Measurements from ENCODE around the gene CTAG1B. TPM values are rescaled to one million over a fixed set of nuclear protein-coding genes. Genes with fewer than 3 reads are reported as not detected.
A peak's percentile ranks its signal among the peaks of the same experiment; 100 is the strongest.
"Not testable (repeated sequence)": the region's sequence is repeated elsewhere in the genome, so short reads cannot be mapped to it uniquely, and the experiment has no call there.

The CTAG1B gene
- total RNA-seq, 1 experiment from 2014 or later, result not detected

DNA sequence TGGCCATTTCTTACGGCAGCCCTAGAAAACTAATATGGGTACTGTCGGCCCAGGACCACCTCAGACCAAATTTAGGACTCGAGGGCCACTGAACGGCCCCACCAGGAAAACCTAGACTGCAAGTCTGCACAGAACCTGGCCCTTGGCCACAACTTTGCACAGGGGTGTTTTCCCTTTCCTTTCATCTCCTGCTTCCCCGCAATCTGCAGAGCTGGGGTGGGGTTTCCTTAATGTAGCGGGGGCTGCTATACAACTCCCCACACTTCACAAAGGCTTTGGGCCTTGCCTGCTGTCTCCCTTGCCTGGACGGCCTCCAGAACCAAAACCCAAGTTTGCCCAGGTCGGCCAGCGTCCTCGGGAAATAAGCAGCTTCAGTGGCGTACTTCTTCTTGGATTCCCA is 11.9 kb upstream of the CTAG1B start:
- CTCF ChIA-PET; H3K4me3 Mint-ChIP-seq (ENCODE audit: unreplicated experiment); H3K27me3 Mint-ChIP-seq (ENCODE audit: insufficient read depth, unreplicated experiment); POLR2A ChIA-PET; H3K9me3 Mint-ChIP-seq (ENCODE audit: unreplicated experiment); intact Hi-C loops (cut with micrococcal nuclease); H3K36me3 Mint-ChIP-seq (ENCODE audit: insufficient read depth, unreplicated experiment); DNase-seq (ENCODE audit: unreplicated experiment); H3K27ac Mint-ChIP-seq (ENCODE audit: low read depth, unreplicated experiment); H3K4me1 Mint-ChIP-seq (ENCODE audit: insufficient read depth, unreplicated experiment); BruUV-seq (replicated peaks): not testable (repeated sequence)

- H3K36me3 Mint-ChIP-seq (ENCODE audit: insufficient read depth, unreplicated experiment); intact Hi-C loops (cut with micrococcal nuclease); H3K27ac Mint-ChIP-seq (ENCODE audit: low read depth, unreplicated experiment); H3K27me3 Mint-ChIP-seq (ENCODE audit: insufficient read depth, unreplicated experiment); DNase-seq (ENCODE audit: unreplicated experiment); CTCF ChIA-PET; H3K4me1 Mint-ChIP-seq (ENCODE audit: insufficient read depth, unreplicated experiment); POLR2A ChIA-PET; H3K4me3 Mint-ChIP-seq (ENCODE audit: unreplicated experiment); H3K9me3 Mint-ChIP-seq (ENCODE audit: unreplicated experiment); BruUV-seq (replicated peaks): not testable (repeated sequence)
Observed at GRCh38 chrX:154628960-154629359, 9.9 kb upstream of the CTAG1B start.

DNA sequence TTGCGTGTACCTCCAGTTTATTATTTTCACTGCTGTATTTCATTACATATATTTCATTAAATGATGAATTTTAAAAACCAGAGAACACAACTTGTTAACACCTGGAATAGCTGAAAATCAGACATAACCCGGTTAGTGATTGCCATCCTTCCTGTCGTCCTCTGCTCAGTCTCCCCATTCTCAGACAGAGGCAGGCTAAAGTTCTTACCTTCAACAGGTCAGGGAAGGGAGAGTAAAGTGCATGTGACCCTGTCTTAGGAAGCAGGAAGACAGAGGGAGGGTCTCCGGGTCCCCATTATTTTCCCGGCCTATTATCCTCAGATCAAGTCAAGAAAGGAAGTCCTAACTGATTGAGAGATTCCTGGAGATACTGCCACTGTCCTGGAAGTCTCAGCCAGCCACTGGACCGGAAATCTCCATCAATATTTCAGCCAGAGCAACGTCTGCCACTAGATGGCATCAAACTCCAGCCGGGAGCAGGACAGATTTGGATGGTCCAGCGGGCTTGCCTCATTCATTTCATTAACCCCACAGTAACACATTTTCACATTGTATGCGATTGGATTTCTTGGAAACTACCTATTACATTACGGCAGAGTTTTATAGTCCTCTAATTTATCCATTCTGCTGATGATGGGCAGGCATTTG is 1.8 kb upstream of the CTAG1B start:
- H3K36me3 Mint-ChIP-seq (ENCODE audit: insufficient read depth, unreplicated experiment); H3K9me3 Mint-ChIP-seq (ENCODE audit: unreplicated experiment); DNase-seq (ENCODE audit: unreplicated experiment); H3K4me1 Mint-ChIP-seq (ENCODE audit: insufficient read depth, unreplicated experiment); intact Hi-C loops (cut with micrococcal nuclease); H3K4me3 Mint-ChIP-seq (ENCODE audit: unreplicated experiment); H3K27me3 Mint-ChIP-seq (ENCODE audit: insufficient read depth, unreplicated experiment); BruUV-seq (replicated peaks); CTCF ChIA-PET; POLR2A ChIA-PET; H3K27ac Mint-ChIP-seq (ENCODE audit: low read depth, unreplicated experiment): not testable (repeated sequence)
- TF ChIP-seq, protein P1, sequence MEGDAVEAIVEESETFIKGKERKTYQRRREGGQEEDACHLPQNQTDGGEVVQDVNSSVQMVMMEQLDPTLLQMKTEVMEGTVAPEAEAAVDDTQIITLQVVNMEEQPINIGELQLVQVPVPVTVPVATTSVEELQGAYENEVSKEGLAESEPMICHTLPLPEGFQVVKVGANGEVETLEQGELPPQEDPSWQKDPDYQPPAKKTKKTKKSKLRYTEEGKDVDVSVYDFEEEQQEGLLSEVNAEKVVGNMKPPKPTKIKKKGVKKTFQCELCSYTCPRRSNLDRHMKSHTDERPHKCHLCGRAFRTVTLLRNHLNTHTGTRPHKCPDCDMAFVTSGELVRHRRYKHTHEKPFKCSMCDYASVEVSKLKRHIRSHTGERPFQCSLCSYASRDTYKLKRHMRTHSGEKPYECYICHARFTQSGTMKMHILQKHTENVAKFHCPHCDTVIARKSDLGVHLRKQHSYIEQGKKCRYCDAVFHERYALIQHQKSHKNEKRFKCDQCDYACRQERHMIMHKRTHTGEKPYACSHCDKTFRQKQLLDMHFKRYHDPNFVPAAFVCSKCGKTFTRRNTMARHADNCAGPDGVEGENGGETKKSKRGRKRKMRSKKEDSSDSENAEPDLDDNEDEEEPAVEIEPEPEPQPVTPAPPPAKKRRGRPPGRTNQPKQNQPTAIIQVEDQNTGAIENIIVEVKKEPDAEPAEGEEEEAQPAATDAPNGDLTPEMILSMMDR (IDR thresholded peaks at IDR 0.05; ENCODE audit: unreplicated experiment), result peak; percentile 16

DNA sequence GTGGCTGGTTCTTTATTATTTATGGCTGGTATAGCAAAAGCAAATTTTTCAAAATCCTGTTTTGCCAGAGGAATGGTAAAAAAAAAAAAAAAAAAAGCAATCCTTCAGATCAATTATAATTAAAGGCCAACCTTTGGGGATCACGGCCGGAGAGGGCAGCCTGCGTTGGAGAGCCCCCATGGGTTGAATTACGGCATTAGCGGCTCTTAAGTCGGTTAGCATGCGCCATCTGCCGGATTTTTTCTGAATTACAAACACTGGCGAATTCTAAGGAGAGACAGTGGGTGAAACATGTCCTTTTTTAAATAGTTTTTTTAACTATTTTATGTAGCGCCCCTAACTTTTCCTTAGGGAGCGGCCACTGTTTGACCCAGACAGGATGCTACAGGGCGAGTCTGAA is 5.5 kb downstream of the CTAG1B start:
- POLR2A ChIA-PET; H3K27ac Mint-ChIP-seq (ENCODE audit: low read depth, unreplicated experiment); intact Hi-C loops (cut with micrococcal nuclease); H3K4me3 Mint-ChIP-seq (ENCODE audit: unreplicated experiment); H3K27me3 Mint-ChIP-seq (ENCODE audit: insufficient read depth, unreplicated experiment); CTCF ChIA-PET; H3K9me3 Mint-ChIP-seq (ENCODE audit: unreplicated experiment); H3K4me1 Mint-ChIP-seq (ENCODE audit: insufficient read depth, unreplicated experiment); DNase-seq (ENCODE audit: unreplicated experiment); BruUV-seq (replicated peaks); H3K36me3 Mint-ChIP-seq (ENCODE audit: insufficient read depth, unreplicated experiment): not testable (repeated sequence)

DNA sequence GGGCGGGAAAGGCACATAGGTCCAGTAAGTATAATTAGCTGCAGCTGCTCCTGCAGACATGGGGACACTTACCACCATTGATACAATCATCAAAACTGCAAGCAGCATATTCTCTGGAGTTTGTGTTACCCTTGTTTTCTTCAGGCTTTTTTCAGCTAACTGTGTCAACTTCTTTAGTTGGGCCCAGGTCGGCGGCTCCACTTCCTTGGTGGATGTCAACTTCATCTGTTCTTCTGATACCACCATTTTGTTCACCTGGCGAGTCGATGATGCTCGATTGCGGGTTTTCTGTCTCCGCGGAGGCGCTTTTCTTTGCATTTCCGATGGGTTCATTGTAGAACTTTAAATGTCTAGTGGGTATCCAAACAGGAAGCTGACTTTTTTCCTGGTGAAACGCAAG is 7.9 kb downstream of the CTAG1B start:
- BruUV-seq (replicated peaks); POLR2A ChIA-PET; DNase-seq (ENCODE audit: unreplicated experiment); intact Hi-C loops (cut with micrococcal nuclease); H3K27ac Mint-ChIP-seq (ENCODE audit: low read depth, unreplicated experiment); H3K27me3 Mint-ChIP-seq (ENCODE audit: insufficient read depth, unreplicated experiment); H3K9me3 Mint-ChIP-seq (ENCODE audit: unreplicated experiment); H3K4me3 Mint-ChIP-seq (ENCODE audit: unreplicated experiment); H3K4me1 Mint-ChIP-seq (ENCODE audit: insufficient read depth, unreplicated experiment); H3K36me3 Mint-ChIP-seq (ENCODE audit: insufficient read depth, unreplicated experiment): not testable (repeated sequence)
- CTCF ChIA-PET, result interaction anchor here (1.4 kb wide), 1 partner anchor 139 kb away, joined by 4 read pairs; no protein-coding TSS in a partner anchor

DNA sequence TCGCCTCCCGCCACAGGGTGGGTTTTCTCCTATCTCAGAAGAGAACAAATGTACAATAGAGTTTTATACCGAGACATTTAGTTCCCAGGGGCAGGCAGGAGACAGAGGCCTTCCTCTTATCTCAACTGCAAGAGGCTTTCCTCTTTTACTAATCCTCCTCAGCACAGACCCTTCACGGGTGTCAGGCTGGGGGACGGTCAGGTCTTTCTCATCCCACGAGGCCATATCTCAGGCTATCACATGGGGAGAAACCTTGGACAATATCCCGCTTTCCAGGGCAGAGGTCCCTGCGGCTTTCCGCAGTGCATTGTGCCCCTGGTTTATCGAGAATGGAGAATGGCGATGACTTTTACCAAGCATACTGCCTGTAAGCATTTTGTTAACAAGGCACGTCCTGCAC is 10.3 kb downstream of the CTAG1B start:
- H3K4me3 Mint-ChIP-seq (ENCODE audit: unreplicated experiment), result not testable (repeated sequence)

GRCh38 chrX:154607976-154608375 is 11.1 kb downstream of the CTAG1B start:
- H3K9me3 Mint-ChIP-seq (ENCODE audit: unreplicated experiment); H3K36me3 Mint-ChIP-seq (ENCODE audit: insufficient read depth, unreplicated experiment); BruUV-seq (replicated peaks); H3K27me3 Mint-ChIP-seq (ENCODE audit: insufficient read depth, unreplicated experiment); intact Hi-C loops (cut with micrococcal nuclease); POLR2A ChIA-PET; CTCF ChIA-PET; H3K4me3 Mint-ChIP-seq (ENCODE audit: unreplicated experiment); H3K27ac Mint-ChIP-seq (ENCODE audit: low read depth, unreplicated experiment); DNase-seq (ENCODE audit: unreplicated experiment): not testable (repeated sequence)
- peaks cover 23% of the 10 kb centered on the region for H3K4me1 Mint-ChIP-seq (ENCODE audit: insufficient read depth, unreplicated experiment)

More for the DNA sequence above, 10.3 kb downstream of the CTAG1B start:
- intact Hi-C loops (cut with micrococcal nuclease); POLR2A ChIA-PET; H3K36me3 Mint-ChIP-seq (ENCODE audit: insufficient read depth, unreplicated experiment); H3K9me3 Mint-ChIP-seq (ENCODE audit: unreplicated experiment); DNase-seq (ENCODE audit: unreplicated experiment); H3K27ac Mint-ChIP-seq (ENCODE audit: low read depth, unreplicated experiment); BruUV-seq (replicated peaks); H3K27me3 Mint-ChIP-seq (ENCODE audit: insufficient read depth, unreplicated experiment): not testable (repeated sequence)
- peaks cover 20% of the 10 kb centered on the region for H3K4me1 Mint-ChIP-seq (ENCODE audit: insufficient read depth, unreplicated experiment)
- CTCF ChIA-PET, result interaction anchor here (0.6 kb wide), 1 partner anchor 504 kb away, joined by 3 read pairs; no protein-coding TSS in a partner anchor
